IPS-18c (cell line): ENCODE measurements around the gene WNT9A.

Experiments used
- H3K4me3 ChIP-seq: 2 replicates; pipeline ENCODE4 v1.7.0; 2013; ENCODE audit warnings: low read depth, mild to moderate bottlenecking, low read length, moderate library complexity; ENCODE audit not compliant: insufficient read depth
- H3K9me3 ChIP-seq: one replicate; pipeline ENCODE4 v1.6.1; 2013; ENCODE audit warnings: mild to moderate bottlenecking, low read length, moderate library complexity; ENCODE audit not compliant: control insufficient read depth, insufficient read depth

Gene WNT9A

DNA sequence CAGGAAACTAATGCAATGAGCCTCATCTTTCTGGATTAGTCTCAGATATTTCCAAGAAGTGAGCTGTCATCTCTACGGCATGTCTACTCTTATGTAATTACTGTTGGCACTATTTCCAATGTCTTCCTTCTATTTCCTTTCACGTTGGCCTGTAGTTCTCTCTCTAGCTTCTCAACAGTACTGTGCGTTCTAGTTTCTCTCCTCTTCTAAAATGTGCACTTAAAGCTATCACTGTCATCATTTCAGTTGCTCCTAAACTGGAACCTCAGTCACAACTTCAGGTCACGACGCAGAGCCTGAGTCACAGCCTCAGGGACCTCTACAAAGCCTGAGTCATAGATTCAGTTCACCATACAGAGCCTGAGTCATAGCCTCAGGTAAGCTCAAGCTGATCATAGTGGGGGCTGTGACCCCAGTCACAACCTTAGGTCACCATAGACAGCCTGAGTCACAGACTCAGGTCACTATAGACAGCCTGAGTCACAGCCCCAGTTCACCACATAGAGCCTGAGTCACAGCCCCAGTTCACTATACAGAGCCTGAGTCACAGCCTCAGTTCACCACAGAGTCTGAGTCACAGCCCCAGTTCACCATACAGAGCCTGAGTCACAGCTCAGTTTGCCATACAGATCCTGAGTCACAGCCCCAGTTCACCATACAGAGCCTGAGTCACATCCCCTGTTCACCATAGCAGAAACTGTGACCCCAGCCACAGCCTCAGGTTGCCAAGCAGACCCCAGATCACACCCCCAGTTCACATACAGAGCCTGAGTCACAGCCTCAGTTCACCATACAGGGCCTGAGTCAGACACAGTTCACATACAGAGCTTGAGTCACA, 13.0 kb downstream of the WNT9A start:
- no peaks in the 10 kb centered on the region for H3K9me3 ChIP-seq
- no peak overlapping the region for H3K4me3 ChIP-seq

DNA sequence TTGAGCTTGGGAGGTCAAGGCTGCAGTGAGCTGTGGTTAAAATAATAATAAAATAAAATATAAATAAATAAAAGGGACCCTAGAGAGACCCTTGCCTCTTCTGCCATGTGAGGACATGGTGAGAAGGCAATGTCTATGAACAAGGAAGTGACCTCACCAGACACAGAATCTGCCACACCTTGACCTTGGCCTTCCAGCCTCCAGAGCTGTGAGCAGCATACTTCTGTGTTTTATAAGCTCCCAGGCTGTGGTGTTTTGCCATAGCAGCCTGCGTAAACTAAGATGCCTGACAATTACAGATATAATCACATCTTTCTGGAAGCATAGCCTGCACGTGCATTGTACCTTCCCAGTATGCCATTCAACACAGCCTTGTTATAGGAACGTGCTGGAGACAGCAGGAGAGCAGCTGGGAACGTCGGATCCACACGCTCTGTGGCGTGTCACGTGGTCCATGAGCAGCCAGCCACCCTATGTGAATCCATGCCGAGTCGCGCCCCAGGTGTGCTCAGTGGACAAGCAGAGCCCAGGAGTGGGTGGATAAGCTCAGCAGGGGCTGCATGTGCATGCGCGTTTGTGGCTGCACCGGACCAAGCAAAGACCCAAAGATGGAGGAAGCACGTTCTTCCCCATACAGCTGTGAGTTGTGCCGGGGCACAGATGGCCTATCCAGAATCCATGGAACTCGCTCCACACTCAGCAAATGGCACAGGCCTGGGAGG, 17.8 kb downstream of the WNT9A start:
- Histone ChIP-seq H3K9me3 (no peaks in the 10 kb centered on the region), H3K4me3 (no peak overlapping the region)

DNA sequence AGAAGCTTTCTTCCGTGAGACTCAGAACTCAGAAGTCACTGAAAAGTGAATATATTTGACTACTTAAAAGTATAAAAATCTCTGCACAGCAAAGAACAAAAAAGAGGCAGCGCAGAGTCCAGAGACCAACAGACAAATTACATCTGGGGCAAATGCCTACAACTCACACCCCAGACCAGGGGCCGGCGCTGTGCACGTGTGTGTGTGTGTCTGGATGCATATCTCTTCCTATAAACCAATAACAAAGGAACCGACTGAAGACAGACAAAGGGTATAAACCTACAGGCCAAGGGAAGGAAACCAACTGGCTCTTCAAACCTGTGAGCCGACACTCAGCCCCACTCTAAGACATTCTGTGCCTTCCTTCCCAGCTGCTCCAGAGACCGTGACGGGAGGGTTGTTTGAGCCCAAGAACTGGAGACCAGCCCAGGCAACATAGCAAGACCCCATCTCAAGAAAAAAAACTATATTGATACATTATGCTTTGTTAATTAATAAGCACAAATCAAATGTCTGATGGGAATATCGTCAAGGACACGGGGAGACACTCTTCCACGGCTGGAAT, 18.8 kb downstream of the WNT9A start:
- Histone ChIP-seq H3K4me3 (no peak overlapping the region), H3K9me3 (no peaks in the 10 kb centered on the region)

DNA sequence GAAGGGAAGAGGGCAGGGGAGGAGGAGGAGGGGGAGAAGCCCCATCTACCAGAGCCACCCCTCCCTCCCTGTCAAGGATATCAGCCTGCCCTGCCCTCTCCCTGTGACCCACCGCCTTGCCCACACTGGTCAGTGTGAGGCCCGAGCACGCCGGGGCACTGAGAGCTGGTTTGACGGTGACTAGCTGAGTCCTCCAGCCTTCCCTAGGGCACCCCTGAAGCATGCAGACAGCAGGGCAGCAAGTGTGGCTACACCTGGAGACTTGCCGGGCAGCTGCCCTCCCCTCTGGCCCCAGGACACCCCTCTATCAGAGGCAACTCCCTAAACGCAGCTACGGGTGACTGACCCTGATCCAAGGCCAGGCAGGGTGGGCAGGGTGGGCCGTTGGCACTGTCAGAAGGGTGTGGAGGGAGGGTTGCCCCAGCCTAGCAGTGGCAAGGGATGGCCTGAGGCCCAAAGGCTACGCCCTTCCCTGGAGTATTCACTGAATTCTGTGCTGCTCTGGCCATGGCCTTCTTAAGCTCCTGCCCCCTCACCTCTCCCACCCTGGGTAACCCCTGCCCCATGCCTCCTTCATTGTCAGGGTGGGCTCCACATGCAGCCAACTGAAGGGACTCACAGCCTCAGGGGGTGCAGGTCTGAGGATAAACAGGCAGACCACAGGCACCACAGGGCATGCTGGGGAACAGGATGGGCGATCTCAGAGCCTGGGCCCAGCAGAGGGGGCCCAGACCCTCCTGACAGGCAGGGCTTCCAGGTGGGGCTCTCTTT, 19.6 kb downstream of the WNT9A start:
- no peak overlapping the region for H3K4me3 ChIP-seq

DNA sequence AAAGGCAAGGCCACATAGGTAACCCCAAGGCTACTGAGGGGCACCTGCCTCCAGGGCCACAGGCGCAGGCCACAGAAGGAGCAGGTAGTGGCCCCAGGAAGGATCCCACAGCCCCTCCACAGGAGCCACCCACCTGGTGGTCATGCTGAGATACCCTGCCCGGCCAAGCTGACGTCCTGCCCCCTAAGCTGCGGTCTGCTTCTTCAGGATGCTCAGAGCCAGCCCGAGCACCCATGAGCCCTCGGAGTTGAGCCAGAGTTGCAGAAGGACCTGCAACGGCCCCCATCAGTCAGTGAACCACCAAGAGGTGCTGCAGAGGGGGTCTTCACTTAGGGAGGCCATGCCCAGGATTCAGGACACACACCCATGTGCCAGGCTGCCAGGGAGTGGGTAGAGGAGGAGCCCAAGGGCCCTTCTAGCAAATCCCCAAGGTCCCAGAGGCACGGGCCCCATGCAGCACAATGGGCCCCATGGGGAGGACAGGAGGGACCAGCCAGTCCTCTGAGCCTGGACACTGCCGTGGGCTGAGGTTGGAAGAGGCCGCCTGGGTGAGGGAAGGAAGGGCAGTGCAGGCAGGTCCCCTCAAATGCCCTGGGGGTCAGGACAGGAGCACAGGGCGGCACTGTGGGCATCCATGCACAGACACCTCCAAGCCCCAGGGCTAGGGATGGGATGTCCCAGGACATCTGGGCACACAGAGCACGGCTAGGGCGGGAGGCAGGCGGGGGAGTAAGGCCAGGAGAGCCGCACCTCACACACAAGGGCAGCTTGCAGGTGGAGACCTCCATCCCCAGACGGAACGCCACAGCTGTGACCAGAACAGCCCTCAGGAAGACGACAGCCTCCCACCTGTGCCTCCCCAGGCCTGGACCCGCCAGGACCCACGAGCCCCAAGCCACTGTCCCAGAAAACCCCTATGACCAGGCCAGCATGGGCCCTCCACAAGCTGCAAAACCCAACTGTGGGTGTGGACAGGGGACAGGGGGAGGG, 20.5 kb downstream of the WNT9A start:
- Histone ChIP-seq H3K4me3 (no peak overlapping the region), H3K9me3 (no peaks in the 10 kb centered on the region)

More for the DNA sequence above, 19.6 kb downstream of the WNT9A start:
- no peaks in the 10 kb centered on the region for H3K9me3 ChIP-seq

DNA sequence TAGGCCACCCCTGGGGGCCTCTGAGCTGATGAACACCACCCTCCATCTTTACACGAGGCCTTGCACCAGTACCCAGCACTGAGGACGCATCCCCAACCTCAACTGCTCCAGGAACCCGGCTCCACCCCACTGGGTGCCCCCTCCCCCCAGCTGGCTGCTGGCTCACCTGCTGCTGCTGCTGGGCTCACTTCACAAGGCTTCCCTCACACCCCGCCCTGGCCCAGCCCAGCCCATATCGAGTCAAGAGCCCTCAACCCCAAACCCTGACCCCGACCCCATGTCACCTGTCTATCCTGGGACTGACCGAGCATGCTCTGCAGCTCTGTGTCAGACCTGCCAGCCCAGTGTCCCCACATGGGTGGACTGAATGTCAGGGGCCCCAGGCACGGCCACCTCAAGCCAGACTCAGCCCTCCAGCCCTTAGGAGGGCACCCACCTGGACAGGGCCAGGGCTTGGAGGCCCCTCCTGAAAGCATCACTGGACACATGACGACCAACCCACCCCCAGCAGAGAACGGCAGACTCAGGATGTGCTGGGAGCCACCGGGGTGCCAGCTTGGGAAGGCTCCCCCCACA, 21.4 kb downstream of the WNT9A start:
- Histone ChIP-seq H3K4me3 (no peak overlapping the region), H3K9me3 (peaks cover 2% of the 10 kb centered on the region)

- Histone ChIP-seq H3K4me3 (no peak overlapping the region), H3K9me3 (peaks cover 2% of the 10 kb centered on the region)
Measured at GRCh38 chr1:227925582-227926198, 22.0 kb downstream of the WNT9A start.

DNA sequence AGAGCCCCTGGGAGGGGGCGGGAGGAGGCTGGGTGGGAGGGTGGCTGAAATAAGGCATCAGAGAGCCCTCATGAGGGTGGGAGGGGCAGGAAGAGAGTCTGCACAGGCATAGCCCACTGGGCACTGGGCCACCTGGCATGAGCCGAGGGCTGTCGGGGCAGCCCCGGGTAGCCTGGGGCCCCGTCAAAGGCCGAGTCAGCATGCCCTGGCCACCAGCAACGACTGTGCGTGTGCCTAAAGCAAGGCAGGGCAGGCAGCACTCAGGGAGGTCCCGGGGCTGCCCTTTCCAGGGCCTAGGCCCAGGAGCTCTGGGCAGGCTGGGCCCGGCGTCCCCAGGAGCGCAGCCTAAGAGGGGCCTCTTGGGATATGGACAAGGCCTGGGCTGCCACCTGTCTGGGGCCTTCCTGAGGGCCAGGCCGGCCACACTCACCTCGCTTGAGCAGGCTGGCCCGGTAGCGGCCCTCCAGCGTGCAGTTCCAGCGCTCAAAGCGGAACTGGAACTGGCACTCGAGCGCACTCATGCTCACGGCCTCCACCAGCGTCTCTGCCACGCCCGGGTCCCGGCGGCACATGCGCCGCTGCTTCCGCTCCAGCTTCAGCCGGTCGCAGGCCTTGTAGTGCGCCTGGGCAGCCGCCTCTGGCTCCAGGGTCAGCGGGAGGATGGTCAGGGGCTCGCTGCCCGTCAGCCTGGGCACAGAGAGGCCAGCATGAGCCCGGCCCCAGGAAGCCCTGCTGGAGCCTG, 22.7 kb downstream of the WNT9A start:
- H3K9me3 ChIP-seq, result peaks cover 2% of the 10 kb centered on the region
- H3K4me3 ChIP-seq, result no peak overlapping the region

- H3K9me3 ChIP-seq, result peaks cover 2% of the 10 kb centered on the region
- H3K4me3 ChIP-seq, result no peak overlapping the region
Measured at GRCh38 chr1:227924168-227924832, 23.4 kb downstream of the WNT9A start.

DNA sequence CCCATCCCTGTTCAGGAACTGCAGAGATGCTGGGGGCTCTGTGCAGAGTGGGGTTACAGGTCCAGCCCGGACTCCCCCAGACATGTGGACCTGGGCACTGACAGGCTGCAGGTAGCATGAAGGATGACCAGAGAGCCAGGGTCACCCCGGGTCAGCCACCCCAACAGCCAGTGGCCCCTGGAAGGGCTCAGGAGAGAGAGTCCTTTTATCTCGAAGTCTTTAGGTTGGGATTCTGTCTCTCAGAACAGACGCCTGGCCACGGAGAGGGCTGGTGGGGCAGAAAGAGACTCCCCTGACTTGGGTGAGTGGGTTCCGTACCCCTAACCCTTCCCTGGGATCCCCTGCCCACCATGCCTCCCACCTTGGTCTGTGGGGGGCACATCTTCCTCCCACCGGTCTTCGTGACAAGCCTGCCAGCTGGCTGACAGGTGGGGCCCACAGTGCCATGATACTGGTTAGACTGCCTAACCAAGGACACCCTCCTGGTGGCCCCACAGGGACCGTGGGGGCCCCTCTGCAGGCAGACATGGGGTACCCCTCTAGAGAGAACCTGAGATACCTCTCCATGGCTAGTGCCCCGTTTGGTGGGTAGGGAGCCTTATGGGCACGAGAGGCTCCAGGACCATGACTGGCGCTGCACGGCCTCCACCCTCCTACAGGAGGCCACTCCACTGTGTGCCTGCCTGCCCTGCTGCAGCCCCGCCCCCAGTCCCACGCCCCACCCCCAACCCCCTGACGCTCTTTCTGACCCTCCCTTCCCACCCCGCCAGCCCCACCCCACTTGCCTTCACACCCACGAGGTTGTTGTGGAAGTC, 24.2 kb downstream of the WNT9A start:
- peaks cover 2% of the 10 kb centered on the region for H3K9me3 ChIP-seq
- no peak overlapping the region for H3K4me3 ChIP-seq

- no peak overlapping the region for H3K4me3 ChIP-seq
- H3K9me3 ChIP-seq, result peaks cover 2% of the 10 kb centered on the region
Measured at GRCh38 chr1:227922501-227923352, 25.0 kb downstream of the WNT9A start.

DNA sequence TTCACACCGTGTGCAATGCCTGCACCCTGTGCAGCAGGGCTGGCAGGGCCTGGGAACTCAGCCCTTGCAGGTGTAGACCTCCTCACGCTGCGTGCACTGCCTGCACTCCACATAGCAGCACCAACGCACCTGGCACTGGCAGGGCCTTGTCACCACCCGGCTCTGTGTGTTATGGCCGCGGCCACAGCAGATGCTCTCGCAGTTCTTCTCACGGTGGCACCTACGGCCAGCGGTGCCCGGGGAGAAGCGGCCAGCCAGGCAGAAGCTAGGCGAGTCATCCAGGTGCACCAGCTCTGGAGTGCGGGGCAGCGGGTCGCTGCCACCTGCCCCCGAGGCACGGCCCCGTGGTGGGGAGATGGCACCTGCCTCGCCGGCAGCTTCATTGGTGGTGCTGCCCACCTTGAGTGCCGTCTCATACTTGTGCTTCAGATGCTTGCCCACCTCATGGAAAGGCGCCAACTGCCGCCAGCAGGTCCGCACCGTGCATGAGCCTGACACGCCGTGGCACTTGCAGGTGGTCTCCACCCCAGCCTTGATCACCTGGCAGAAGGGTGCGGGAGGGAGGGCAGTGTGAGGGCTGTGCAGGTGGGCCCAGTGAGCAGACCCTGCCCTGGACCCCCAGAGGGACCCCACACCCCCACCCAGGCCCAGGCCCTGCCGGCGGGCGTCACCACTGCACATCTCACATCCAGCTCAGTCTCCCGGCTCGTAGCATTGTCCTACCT, 26.1 kb downstream of the WNT9A start:
- H3K4me3 ChIP-seq, result no peak overlapping the region
- H3K9me3 ChIP-seq, result peaks cover 2% of the 10 kb centered on the region

- no peak overlapping the region for H3K4me3 ChIP-seq
Measured at GRCh38 chr1:227920896-227921295, 26.8 kb downstream of the WNT9A start.

More at GRCh38 chr1:227920896-227921295, 26.8 kb downstream of the WNT9A start:
- peaks cover 2% of the 10 kb centered on the region for H3K9me3 ChIP-seq
